HG03196 (cell line): Measurements from ENCODE around the gene CLIC6.

Source experiments
- ATAC-seq: cut with Tn5 transposase; IDR thresholded peaks from one replicate; pipeline ENCODE4 v1.9.1; 2021; ENCODE audit not compliant: unreplicated experiment

The CLIC6 gene

GRCh38 chr21:34724131-34724856 is 55.5 kb downstream of the CLIC6 start:
- no peak for ATAC-seq

GRCh38 chr21:34724857-34725195 is 56.0 kb downstream of the CLIC6 start:
- ATAC-seq: no peak

- no peak for ATAC-seq
Measured at GRCh38 chr21:34726627-34727337, 58.0 kb downstream of the CLIC6 start.

GRCh38 chr21:34728479-34728878 is 59.7 kb downstream of the CLIC6 start:
- ATAC-seq: no peak

GRCh38 chr21:34730194-34730593 is 61.4 kb downstream of the CLIC6 start:
- no peak for ATAC-seq

GRCh38 chr21:34730756-34731445 is 62.1 kb downstream of the CLIC6 start:
- no peak for ATAC-seq

- no peak for ATAC-seq
Measured at GRCh38 chr21:34732388-34732821, 63.6 kb downstream of the CLIC6 start.

GRCh38 chr21:34733852-34734251 is 65.1 kb downstream of the CLIC6 start:
- no peak for ATAC-seq

- no peak for ATAC-seq
Measured at GRCh38 chr21:34734696-34735095, 65.9 kb downstream of the CLIC6 start.

- no peak for ATAC-seq
Measured at GRCh38 chr21:34736116-34736874, 67.5 kb downstream of the CLIC6 start.

GRCh38 chr21:34737115-34737514 is 68.3 kb downstream of the CLIC6 start:
- no peak for ATAC-seq

GRCh38 chr21:34740198-34740597 is 71.4 kb downstream of the CLIC6 start:
- ATAC-seq: no peak

GRCh38 chr21:34743285-34743684 is 74.5 kb downstream of the CLIC6 start:
- ATAC-seq: no peak

- ATAC-seq: no peak
Measured at GRCh38 chr21:34743831-34744230, 75.0 kb downstream of the CLIC6 start.

GRCh38 chr21:34744801-34745200 is 76.0 kb downstream of the CLIC6 start:
- no peak for ATAC-seq

GRCh38 chr21:34745557-34746255 is 76.9 kb downstream of the CLIC6 start:
- ATAC-seq: peak; percentile 77

GRCh38 chr21:34748862-34749261 is 80.1 kb downstream of the CLIC6 start:
- ATAC-seq: no peak

- no peak for ATAC-seq
Measured at GRCh38 chr21:34754690-34755647, 86.2 kb downstream of the CLIC6 start.

GRCh38 chr21:34761758-34762330 is 93.0 kb downstream of the CLIC6 start:
- no peak for ATAC-seq
